GM19463 (cell line): ENCODE results near the gene CGA.
A peak's percentile ranks its signal among the peaks of the same experiment; 100 is the strongest.

ENCODE experiments used
- ATAC-seq: cut with Tn5 transposase; IDR thresholded peaks from one replicate; pipeline ENCODE4 v1.9.1; 2021; ENCODE audit warnings: mild to moderate bottlenecking, moderate library complexity; ENCODE audit not compliant: unreplicated experiment

CGA gene

DNA sequence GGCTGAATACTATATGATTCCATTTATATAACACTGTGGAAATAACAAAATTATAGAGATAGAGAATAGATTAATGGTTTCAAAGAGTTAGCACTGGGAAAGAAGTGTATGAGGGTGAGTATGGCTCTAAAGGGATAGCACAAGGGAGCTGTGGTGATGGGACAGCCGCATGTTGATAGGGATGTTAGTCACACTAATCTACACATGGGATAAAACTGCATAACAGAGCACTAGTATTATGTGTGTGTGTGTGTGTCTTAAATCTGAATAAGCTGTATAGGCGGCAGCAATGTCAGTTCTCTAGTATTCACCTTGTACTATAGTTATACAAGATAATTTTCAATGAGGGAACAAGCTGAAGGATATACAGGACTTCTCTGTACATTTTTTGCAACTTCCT lies 5.8 kb downstream of the CGA start:
- no peak for ATAC-seq

DNA sequence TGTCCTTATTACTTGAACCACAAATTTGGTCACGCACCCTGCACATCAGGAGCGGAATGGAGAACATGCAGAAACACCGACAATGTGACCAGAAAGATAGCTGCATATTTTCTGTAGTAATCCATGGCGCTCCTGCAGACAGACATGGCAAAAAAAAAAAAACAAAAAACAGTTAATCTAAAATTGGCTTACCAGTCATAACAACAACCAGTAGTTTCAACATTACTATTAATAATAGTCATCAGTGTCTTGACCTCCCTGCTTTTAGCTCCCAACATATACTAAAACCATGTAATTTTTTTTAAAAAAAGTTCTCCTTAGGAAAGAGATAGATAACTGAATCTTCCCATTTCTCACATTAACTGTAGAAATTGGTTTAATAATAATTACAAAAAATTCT lies 6.8 kb downstream of the CGA start:
- no peak for ATAC-seq

DNA sequence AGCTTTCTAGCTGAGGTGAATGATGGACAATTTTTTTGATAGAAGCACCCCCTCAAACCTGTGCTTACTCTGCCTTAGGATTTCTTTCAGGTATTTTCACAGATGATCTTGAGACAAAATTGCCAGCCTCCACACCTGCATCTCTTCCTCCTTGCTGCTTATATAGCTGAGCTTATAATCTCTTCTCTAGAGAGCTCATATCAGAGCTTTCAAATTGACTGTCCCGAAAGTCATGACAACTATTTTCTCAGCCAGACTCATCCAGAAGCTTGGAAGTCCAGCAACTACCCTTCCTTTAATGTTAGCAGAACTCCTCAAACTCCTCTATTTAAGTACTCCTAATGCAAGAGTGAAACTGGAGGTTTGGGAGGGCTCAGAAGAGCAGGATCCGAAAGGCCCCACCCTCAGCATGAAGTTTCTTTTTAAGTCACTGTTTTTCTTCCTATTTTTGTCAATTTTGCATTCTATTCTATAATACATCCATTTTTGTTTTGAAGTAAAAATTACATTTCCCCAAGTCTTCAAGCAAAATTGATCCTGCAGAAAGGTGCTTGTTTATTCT lies 12.7 kb downstream of the CGA start:
- ATAC-seq: peak; percentile 37

DNA sequence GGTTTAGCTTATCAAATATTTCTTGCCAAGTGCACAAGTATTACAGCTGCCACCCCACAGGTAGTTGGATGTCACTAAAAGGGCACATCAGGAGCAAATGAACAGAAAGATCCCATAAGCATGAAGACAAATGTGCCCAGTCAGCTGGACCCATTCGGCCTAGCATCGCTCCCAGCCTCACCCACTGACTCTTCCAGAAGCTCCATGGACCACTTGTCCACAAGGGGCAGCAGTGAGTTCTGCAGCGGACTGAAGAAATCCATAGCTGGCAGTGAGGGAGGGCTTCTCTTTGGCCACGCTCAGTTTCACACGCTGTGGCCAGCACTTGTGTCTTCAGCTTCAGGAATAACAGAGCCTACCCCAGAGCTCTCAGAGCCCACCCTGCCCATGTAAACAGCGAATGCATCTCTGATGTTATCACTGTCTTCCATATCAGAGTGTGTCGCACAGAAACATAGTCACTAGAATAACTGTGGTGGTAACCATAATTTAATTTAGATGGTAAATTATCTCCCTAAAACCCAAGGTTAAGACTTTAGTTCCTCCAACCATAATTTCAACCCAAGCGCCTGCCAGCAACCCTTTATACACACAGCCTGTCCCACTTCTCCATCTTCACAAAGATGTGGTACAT lies 15.8 kb downstream of the CGA start:
- peak; percentile 56 for ATAC-seq

DNA sequence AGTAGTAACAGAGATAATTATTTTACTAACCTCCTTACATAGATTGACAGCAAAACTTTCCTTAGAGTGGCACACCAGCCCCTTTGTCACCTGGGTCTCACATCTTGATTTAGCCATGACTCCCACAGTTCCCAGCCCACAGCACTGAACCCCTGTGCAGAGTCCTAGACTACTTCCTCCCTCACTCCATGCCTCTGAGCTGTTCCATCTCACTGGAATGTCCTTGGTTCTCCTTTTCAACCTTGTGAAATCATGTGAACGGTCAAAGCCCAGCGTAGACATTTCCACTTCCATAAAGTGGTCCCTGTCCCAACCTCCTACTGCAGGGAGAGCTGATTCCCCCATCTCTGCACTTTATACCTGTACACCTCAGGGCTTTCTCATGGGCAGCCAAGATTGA lies 19.7 kb downstream of the CGA start:
- no peak for ATAC-seq

DNA sequence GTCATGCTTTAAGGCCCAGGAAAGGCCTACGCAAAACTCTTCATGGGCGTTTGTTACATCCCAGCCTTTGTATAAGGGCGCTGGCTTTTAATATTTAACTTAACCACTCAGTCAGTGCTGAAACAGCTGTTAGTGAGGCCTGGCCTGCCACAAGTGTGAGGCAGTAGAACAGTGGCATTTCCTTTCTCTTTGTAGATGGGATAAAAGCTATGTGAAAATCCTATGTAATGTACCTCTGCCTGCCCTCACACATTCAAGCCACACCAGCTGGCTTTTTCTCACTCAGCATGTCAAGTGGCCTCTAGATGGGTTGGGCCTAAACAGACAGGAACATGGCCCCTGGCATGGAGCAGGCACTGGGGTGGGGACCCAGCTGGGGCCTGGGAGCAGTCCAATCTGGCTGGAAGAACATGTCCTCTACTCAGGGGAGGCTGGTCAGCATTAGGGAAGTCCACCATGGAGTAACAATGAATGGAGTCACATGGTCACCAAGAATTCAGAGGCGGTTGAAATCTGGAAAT lies 20.7 kb downstream of the CGA start:
- ATAC-seq: peak; percentile 85

DNA sequence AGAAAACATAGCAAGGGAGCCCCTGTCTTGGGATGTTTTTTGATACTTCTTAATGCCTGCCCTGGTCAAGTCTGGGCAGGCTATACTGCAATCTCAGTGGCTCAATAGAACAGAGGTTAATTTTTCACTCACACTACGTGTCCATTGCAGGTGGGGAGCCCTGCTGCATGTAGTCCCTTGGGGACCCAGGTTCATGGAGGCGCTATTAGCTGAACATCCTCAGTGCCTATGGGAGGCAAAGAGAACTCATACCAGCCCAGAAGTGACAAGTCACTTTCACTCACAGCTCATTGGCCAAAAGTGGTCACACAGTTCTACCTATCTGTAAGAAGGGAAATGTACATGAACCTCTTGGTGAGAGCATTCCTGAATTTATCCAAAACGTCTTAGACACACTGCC lies 23.2 kb downstream of the CGA start:
- peak; percentile 40 for ATAC-seq

DNA sequence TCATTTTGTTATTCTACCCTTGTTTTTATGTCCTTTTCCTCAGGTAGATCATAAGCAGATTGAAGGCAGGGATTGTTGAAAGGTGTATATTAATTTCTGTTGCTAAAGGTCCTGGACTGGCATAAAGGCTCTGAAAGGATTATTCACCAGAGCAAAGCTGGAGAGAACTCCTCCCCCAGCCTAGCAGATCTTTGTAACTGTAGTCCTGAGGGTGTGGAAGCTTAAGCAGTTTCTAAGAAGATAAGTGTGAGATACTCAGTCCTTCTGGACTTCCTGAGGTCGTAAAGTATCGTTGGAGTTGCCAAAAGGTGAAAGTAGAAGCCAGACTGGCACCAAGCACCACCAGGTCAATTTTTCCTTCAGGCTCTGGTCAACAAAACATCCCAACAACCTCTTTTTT lies 24.2 kb downstream of the CGA start:
- no peak for ATAC-seq

DNA sequence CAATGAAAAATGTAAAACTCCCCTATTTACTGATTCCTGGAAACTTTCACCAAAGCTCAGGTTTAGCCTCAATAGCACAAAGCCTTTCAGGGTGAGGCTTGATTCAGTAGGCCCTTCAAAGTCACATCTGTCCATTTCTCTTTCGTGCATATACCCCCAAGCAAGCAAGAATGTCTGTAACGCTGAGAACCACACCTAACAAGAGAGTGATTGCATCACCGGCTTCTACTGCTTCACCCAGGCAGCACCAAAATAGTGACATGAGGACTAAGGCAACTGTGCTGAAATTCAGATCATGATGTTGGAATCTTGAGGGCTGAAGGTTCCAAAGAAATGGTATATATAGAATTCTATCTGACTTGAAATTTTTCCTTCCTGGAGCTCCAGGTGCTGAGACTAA lies 26.1 kb downstream of the CGA start:
- ATAC-seq: no peak

DNA sequence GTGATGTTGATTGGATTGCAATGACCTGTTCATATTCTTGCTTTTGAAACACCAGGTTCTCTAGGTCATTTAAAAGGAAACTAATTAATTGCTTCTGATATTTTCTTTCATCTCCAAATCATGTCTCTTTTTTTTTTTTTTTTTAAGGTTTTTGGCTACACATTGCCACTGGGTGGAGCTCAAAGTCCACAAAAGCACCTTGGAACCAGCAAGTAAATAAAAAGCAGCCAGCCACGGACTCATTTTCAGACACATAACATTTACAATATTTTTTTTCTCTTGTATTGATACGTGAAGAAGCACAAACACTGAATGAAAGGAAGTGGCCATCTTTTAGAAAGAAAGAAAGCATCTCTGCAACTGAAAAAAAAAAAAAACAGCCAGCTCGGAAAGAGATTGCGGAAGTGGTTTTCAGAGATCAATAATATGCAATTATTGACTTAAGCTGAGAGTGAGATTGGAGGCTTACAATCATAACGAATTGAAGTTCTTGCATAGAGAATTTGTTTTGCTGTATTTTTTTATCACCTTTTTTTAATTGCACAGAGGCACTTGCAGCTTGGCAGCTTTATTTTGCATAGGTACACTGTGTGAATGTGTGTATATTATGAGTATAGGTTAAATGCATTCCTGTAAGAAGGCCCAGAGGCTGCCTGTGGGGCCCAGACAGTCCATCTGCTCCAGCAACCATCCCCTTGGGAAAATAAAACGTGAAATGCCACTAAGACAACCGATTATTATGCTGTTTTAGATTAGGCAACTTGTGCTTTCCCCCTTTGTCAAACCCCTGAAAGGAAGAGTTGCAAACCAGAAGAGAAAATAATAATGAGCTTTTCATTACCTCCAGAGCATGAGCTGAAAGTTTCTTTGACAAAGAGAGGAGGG lies 28.2 kb downstream of the CGA start:
- ATAC-seq: no peak

DNA sequence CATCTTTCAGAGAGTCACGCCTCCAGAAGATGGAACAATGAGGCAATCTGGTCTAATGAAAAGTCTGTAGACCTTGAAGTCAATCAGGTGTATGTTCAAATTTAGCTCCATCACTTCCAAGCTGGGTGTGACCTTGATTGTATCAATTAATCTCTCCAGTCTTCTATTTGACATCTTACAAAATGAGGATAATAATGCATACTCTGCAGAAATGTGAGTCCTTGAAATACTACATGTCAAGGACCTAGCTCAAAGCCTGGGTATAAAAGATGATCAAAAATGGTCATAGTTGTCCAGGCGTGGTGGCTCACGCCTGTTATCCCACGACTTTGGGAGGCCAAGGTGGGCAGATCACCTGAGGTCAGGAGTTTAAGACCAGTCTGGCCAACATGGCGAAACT lies 29.8 kb downstream of the CGA start:
- ATAC-seq: no peak

DNA sequence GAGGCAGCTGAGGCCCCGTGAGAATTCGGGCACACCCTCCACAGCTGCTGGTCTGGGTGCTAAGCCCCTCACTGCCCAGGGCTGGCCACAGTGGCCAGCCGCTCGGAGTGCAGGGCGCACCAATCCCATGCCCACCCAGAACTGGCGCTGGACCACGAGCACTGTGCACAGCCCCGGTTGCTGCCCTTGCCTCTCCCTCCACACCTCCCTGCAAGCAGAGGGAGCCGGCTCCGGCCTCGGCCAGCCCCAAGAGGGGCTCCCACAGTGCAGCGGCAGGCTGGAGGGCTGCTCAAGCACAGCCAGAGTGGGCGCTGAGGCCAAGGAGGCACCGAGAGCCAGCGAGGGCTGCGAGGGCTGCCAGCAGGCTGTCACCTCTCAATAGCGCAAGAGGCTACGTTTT lies 35.0 kb downstream of the CGA start:
- no peak for ATAC-seq

DNA sequence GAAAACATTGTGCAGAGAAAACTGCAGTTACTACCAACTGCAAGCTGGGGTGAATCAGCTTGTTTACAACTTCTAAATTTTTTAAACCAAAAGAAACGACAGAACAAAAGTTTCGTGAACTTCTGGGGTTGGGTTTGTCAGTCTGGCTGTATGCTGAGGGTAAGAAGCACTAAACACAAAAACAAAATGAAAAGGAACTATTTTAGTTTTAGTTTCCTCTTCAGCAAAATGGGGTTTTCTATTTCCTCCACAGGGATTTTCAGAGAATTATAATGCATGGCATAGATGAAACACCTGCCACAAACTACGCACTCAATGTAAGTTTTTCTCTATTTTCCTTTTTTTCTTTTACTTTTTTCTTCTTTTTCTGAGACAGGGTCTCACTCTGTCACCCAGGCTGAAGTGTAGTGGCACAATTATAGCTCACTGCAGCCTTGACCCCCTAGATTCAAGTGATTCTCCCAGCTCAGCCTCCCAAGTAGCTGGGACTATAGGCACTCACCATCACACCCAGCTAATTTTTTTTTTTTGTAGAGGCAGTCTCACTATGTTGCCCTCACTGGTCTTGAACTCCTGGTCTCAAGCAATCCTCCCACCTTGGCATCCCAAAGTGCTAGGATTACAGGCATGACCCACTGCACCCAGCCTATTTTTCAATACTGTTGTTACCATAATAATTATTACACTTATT lies 40.6 kb downstream of the CGA start:
- no peak for ATAC-seq

DNA sequence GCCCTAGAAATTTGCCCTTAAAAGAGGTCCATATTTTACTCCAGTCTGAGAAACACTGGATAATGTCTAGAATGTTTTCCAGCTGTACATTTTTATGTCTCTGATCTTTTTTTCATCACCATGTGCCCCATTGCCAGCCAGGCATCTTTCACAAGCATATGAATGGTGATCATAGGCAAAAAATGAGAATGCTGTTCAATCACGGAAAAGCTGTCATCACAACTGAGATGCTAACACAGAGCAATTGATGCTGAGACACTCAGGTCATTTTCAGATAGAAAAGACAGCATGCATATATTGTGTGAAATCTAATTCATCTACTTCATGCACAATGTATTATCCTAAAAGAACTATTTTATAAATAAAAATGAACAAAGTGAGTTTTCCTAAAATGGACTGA lies 41.6 kb downstream of the CGA start:
- ATAC-seq: no peak

DNA sequence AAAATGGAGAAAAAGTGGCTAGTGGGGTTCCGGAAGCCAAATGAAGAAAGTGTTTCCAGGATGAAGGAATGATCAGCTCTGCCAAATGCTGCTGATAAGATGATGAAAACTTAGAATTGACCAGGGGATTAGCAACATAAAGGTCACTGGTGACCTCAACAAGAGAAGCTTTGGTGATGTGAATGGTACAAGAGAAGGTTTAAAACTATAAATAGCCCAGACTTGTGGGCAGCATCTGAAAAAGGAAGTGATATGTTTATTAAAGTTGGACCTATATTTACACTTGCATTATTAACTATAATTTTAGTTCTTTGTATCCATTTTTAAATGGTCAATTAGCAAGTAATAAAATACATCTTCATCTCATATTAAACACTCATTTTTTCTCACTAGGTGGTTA lies 45.1 kb downstream of the CGA start:
- ATAC-seq: no peak

DNA sequence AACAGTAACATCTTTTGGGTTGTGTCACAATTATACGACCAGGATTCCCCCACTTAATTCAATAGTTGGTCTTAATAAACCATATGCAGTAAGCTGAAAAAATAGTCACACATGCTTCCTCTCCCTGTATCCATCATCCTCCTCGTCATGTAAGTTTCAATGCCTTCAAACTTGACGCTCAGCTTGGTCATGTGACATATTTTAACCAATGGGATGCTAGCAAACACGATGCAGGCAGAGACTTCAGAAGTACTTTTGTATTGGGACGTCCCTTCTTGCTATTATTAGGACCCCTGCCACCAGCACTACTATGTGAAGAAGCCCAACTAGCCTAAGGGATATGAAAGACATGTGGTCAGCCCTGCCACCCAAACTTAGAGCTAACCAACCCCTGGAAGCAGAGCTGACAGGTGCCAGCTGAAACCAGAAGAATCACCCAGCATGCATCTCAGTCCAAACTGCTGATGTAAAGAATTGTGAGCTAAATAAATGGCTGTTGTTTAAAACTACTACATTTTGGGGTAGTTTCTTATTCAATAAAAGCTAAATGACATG lies 49.3 kb downstream of the CGA start:
- no peak for ATAC-seq

DNA sequence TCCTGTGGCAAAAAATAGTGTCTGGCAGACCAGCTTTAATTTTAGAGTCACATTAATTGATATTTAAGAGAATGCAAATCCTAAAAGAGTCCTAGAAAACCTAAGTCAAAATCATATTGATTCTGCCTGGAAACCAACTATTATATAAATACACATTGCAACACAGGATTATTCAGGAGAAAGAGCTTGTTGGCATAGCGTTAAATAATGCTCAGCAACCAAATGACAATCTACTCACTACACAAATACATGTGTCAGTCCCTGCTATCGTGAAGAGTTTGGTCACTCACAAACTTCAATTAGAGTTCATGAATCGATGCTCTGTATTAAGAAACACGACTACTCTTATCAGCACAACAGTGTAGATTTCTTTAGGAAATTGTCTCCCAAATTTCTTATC lies 54.2 kb downstream of the CGA start:
- no peak for ATAC-seq
